K562 (cell line): Measurements from ENCODE around the gene ZNF438. TPM values are rescaled to one million over a fixed set of nuclear protein-coding genes. Genes with fewer than 3 reads are reported as not detected.

ENCODE experiments used
- ATAC-seq: fragments of 200-7000 bp; cut with Tn5 transposase; 3 replicates; pipeline ENCODE4 v1.9.1; 2020; ENCODE audit warnings: moderate library complexity
- BruUV-seq: library from RNA; stranded (reverse); fragments of 400-500 nt; replicated peaks from 2 replicates; lab custom pipeline; 2021; lab: Mats Ljungman, UMichigan
- CTCF ChIA-PET: fragments of 300-600 bp; formaldehyde crosslinking; extraction: SDS; loops from one replicate; lab custom pipeline; 2021; ENCODE audit warnings: low intra/inter-chr PET ratio; lab: Yijun Ruan, JAX
- POLR2A ChIA-PET: fragments of 300-600, 350-650 bp; sonication (Branson Sonifier 250); formaldehyde crosslinking; extraction: SDS; loops from one replicate; lab custom pipeline; 2021; ENCODE audit warnings: antibody characterized with exemption, inconsistent platforms; lab: Yijun Ruan, JAX
- DNase-seq, 4 experiments: peaks; one replicate each; pipeline versions ENCODE4 v3.0.0 to v3.0.0-alpha.2; 2011 to 2018; ENCODE audit warnings: low spot score in 3 of 4, mixed read lengths in 3 of 4; ENCODE audit errors: extremely low read depth in 1 of 4
- FAIRE-seq: peaks from 2 replicates; lab custom pipeline; 2011; peaks lifted over from hg19 to GRCh38; lab: Jason Lieb, UNC
- H2AFZ ChIP-seq: 2 replicates; pipeline ENCODE4 v1.6.0; 2011; ENCODE audit warnings: low read depth, low read length, control low read depth, inconsistent platforms
- H3K27ac ChIP-seq: fragments of 200-600 bp; 3 replicates; pipeline ENCODE4 v1.8.0; 2011; ENCODE audit warnings: low read depth, mild to moderate bottlenecking, control low read depth, inconsistent platforms, low read length, moderate library complexity, mixed read lengths; ENCODE audit errors: extremely low read depth
- H3K27me3 ChIP-seq, 2 experiments: fragments of 300-600 bp in 1 of 2; 2 replicates in 1 of 2; 3 replicates in 1 of 2; pipeline versions ENCODE4 v1.6.0 to v1.8.0; 2011; ENCODE audit warnings: inconsistent platforms in 2 of 2, low read length in 2 of 2, mild to moderate bottlenecking in 1 of 2, mixed read lengths in 1 of 2, moderate library complexity in 1 of 2; ENCODE audit not compliant: control insufficient read depth in 2 of 2, insufficient read depth in 2 of 2
- H3K36me3 ChIP-seq: fragments of 300-600 bp; 3 replicates; pipeline ENCODE4 v1.8.0; 2011; ENCODE audit warnings: mild to moderate bottlenecking, low read length, inconsistent platforms; ENCODE audit not compliant: control insufficient read depth, insufficient read depth
- H3K4me1 ChIP-seq, 2 experiments: fragments of 200-600 bp in 1 of 2; replicated peaks in 1 of 2; 2 replicates in 1 of 2; 3 replicates in 1 of 2; pipeline versions ENCODE4 v1.5.1 to v1.8.0; 2011; ENCODE audit warnings: inconsistent platforms in 2 of 2, low read length in 2 of 2, mild to moderate bottlenecking in 1 of 2, mixed read lengths in 1 of 2, moderate library complexity in 1 of 2; ENCODE audit not compliant: control insufficient read depth in 2 of 2, insufficient read depth in 2 of 2
- H3K4me2 ChIP-seq: 2 replicates; pipeline ENCODE4 v1.6.1; 2011; ENCODE audit warnings: low read length, control low read depth, inconsistent platforms, mixed read lengths; ENCODE audit not compliant: insufficient read depth
- H3K4me3 ChIP-seq: fragments of 200-600 bp; sonication (generic), shearing (Covaris generic); 2 replicates; pipeline ENCODE4 v1.5.1; 2016; ENCODE audit warnings: control low read depth, inconsistent platforms
- H3K79me2 ChIP-seq: fragments of 200-600 bp; 3 replicates; pipeline ENCODE4 v1.8.0; 2011; ENCODE audit warnings: low read length, inconsistent platforms; ENCODE audit not compliant: control insufficient read depth, insufficient read depth
- H3K9ac ChIP-seq, 2 experiments: 2 replicates each; pipeline versions ENCODE4 v1.6.0 to v1.6.1; 2011; ENCODE audit warnings: low read depth in 2 of 2, low read length in 2 of 2, control low read depth in 1 of 2, inconsistent platforms in 1 of 2, mild to moderate bottlenecking in 1 of 2, mixed read lengths in 1 of 2; ENCODE audit not compliant: insufficient read depth in 1 of 2
- H3K9me1 ChIP-seq: one replicate; pipeline ENCODE4 v1.6.0; 2011; ENCODE audit warnings: inconsistent platforms, mild to moderate bottlenecking, low read length, moderate library complexity; ENCODE audit not compliant: control insufficient read depth, insufficient read depth
- H3K9me3 ChIP-seq: replicated peaks from 2 replicates; pipeline ENCODE4 v1.5.1; 2011; ENCODE audit warnings: low read depth, low read length, inconsistent platforms; ENCODE audit not compliant: control insufficient read depth, insufficient read depth
- H4K20me1 ChIP-seq: replicated peaks from 2 replicates; pipeline ENCODE4 v1.6.1; 2011; ENCODE audit warnings: low read length, inconsistent platforms, mixed read lengths; ENCODE audit not compliant: control insufficient read depth, insufficient read depth
- BRF1 ChIP-seq: IDR thresholded peaks from 3 replicates; pipeline ENCODE4 v1.6.1; 2011; ENCODE audit warnings: borderline replicate concordance, mild to moderate bottlenecking; ENCODE audit not compliant: insufficient read length; ENCODE audit errors: extremely low read depth
- CEBPB ChIP-seq: fragments of 450-650 bp; IDR thresholded peaks from 2 replicates; pipeline ENCODE4 v1.6.1; 2016; ENCODE audit warnings: missing genetic modification characterization, missing compliant biosample characterization
- FOSL1 ChIP-seq: fragments of 200-800 bp; sonication (Bioruptor generic); conservative IDR thresholded peaks from 2 replicates; pipeline ENCODE4 v1.6.1; 2016; ENCODE audit warnings: missing genetic modification characterization, missing compliant biosample characterization
- GATAD2B ChIP-seq: fragments of 450-650 bp; IDR thresholded peaks from 2 replicates; pipeline ENCODE4 v1.6.1; 2017; ENCODE audit warnings: mild to moderate bottlenecking, borderline replicate concordance
- HOMEZ ChIP-seq: fragments of 250-450 bp; sonication (Bioruptor Pico); IDR thresholded peaks from 2 replicates; pipeline ENCODE4 v1.4.0; 2020; ENCODE audit warnings: mild to moderate bottlenecking, moderate library complexity
- NR1H2 ChIP-seq: sonication (generic); formaldehyde crosslinking; IDR thresholded peaks from 2 replicates; pipeline ENCODE4 v1.4.0; 2020; ENCODE audit warnings: mild to moderate bottlenecking, missing genetic modification reagents
- NR4A1 ChIP-seq, 2 experiments: fragments of 250-450 bp in 1 of 2; fragments of 450-650 bp in 1 of 2; sonication (Bioruptor Pico) in 1 of 2; IDR thresholded peaks; 2 replicates each; pipeline versions ENCODE4 v1.4.0 to v1.6.1; 2016 to 2020; ENCODE audit warnings: mild to moderate bottlenecking in 2 of 2, missing compliant biosample characterization in 1 of 2, missing genetic modification characterization in 1 of 2, moderate library complexity in 1 of 2
- RFX1 ChIP-seq: fragments of 450-650 bp; IDR thresholded peaks from 2 replicates; pipeline ENCODE4 v1.6.1; 2016; ENCODE audit warnings: mild to moderate bottlenecking, moderate library complexity
- ZBTB8A ChIP-seq: fragments of 450-650 bp; IDR thresholded peaks from 2 replicates; pipeline ENCODE4 v1.6.1; 2018; ENCODE audit warnings: mild to moderate bottlenecking, moderate library complexity; ENCODE audit not compliant: partially characterized antibody
- WGBS: fragments of 100-300 bp; shearing (Covaris generic); methylation state at CpG from one replicate; pipeline ENCODE4 v1.1.6; 2016; ENCODE audit warnings: low coverage, mixed read lengths; ENCODE audit not compliant: insufficient coverage; ENCODE audit errors: missing lambda C conversion rate; 5-methylcytosine and 5-hydroxymethylcytosine counted together
- in situ Hi-C: fragments of 300-500 bp; cut with MboI; formaldehyde crosslinking; loops from 4 replicates; pipeline ENCODE4 v1.15.0; 2018; ENCODE audit warnings: inconsistent platforms, mixed read lengths
- intact Hi-C: fragments of 100-400 bp; cut with micrococcal nuclease; formaldehyde crosslinking; loops from 2 replicates; pipeline ENCODE4 v1.14.2; 2022
- polyA plus RNA-seq, 8 experiments: library from polyadenylated mRNA; depleted of rRNA in 4 of 8; stranded (reverse) in 5 of 8; unstranded in 3 of 8; fragments of >200 nt; fragmentation: Nextera tagmentation in 2 of 8; fragmentation: Illumina TruSeq in 1 of 8; extraction: Ambion mirVana in 2 of 8; extraction: Trizol in 1 of 8; gene quantifications; 2 replicates each; pipeline versions ENCODE4 v1.2.1 to v1.2.3, GENCODE V29; 2011 to 2014; ENCODE audit warnings: inconsistent platforms in 1 of 8, missing spikeins in 1 of 8
- total RNA-seq, 7 experiments: library from RNA; depleted of rRNA in 6 of 7; stranded (reverse); fragments of >200 nt in 6 of 7; fragmentation: Illumina TruSeq in 2 of 7; extraction: Trizol in 2 of 7; gene quantifications; 2 replicates each; pipeline versions ENCODE4 v1.2.1 to v1.2.3, GENCODE V29; 2011 to 2021; ENCODE audit warnings: low replicate concordance in 1 of 7

Gene ZNF438
- total and polyA plus RNA-seq, 9 of the 15 experiments (the other 6 are each of a cell fraction or from before 2014, with no cell fraction given) = 0.45 to 1.5 (median 0.91) TPM

GRCh38 chr10:30987463-30987862, 44.2 kb downstream of the ZNF438 start:
- TF ChIP-seq NR1H2 (CRISPR knock-in tag) (no peak), HOMEZ (CRISPR knock-in tag) (no peak)
- H3K9ac ChIP-seq = no peak overlapping the region

GRCh38 chr10:30986053-30986555, 45.6 kb downstream of the ZNF438 start:
- no peak for ATAC-seq

More at GRCh38 chr10:30987463-30987862, 44.2 kb downstream of the ZNF438 start:
- Histone ChIP-seq H3K4me1 (no peaks in the 10 kb centered on the region), H3K36me3 (no peaks in the 10 kb centered on the region), H3K4me2 (no peak overlapping the region), H3K4me3 (no peak overlapping the region), H3K27ac (no peak overlapping the region), H2AFZ (no peak overlapping the region), H3K9me1 (no peaks in the 10 kb centered on the region), H4K20me1 (no peaks in the 10 kb centered on the region), H3K9me3 (no peaks in the 10 kb centered on the region), H3K27me3 (no peaks in the 10 kb centered on the region; a peak in 1 of 5 replicates), H3K79me2 (no peaks in the 10 kb centered on the region)
- FAIRE-seq (no peak), DNase-seq (no peak), ATAC-seq (no peak)
- no TSS peak for BruUV-seq
- ChIA-PET POLR2A (no interaction called here), CTCF (no interaction called here)
- in situ Hi-C loops = no loop called here
- WGBS = 2% methylated on average over 5 of the region's 5 CpGs
- intact Hi-C loops = no loop called here

More at GRCh38 chr10:30986053-30986555, 45.6 kb downstream of the ZNF438 start:
- POLR2A ChIA-PET = no interaction called here
- WGBS = 4% methylated on average over 3 of the region's 3 CpGs
- BruUV-seq = no TSS peak
- in situ Hi-C loops (no loop called here), intact Hi-C loops (no loop called here)
- Histone ChIP-seq H3K4me3 (no peak overlapping the region), H4K20me1 (no peaks in the 10 kb centered on the region), H3K9me1 (no peaks in the 10 kb centered on the region), H3K4me2 (no peak overlapping the region), H3K4me1 (no peaks in the 10 kb centered on the region), H3K36me3 (no peaks in the 10 kb centered on the region), H3K27ac (no peak overlapping the region), H3K9me3 (no peaks in the 10 kb centered on the region), H3K27me3 (no peaks in the 10 kb centered on the region; a peak in 1 of 5 replicates), H2AFZ (no peak overlapping the region), H3K79me2 (no peaks in the 10 kb centered on the region), H3K9ac (no peak overlapping the region)
- DNase-seq (no peak), FAIRE-seq (no peak)
- CTCF ChIA-PET = no interaction called here
- TF ChIP-seq RFX1 (no peak), GATAD2B (no peak), NR4A1 (CRISPR knock-in tag; IDR thresholded peaks at IDR 0.05) (no peak), NR4A1 (tag; IDR thresholded peaks at IDR 0.05) (no peak), FOSL1 (tag) (peak; percentile 31; the same call in 1 of the 2 replicates), BRF1 (no peak), CEBPB (tag) (peak; percentile 68), ZBTB8A (no peak)
